HCT116 (cell line): ENCODE data around the gene COL23A1. TPM values are rescaled to one million over a fixed set of nuclear protein-coding genes. Genes with fewer than 3 reads are reported as not detected.

ENCODE experiments used
- ATAC-seq: fragments of 200-7000 bp; cut with Tn5 transposase; 2 replicates; pipeline ENCODE4 v1.9.1; 2020; ENCODE audit warnings: mild to moderate bottlenecking, moderate library complexity
- BruUV-seq: library from RNA; stranded (reverse); fragments of 400-500 nt; replicated peaks from 2 replicates; lab custom pipeline; 2021; lab: Mats Ljungman, UMichigan
- CTCF ChIA-PET: fragments of 300-600 bp; sonication (Branson Sonifier 250); formaldehyde crosslinking; loops from one replicate; lab custom pipeline; 2021; ENCODE audit warnings: antibody characterized with exemption; lab: Charles Lee
- POLR2A ChIA-PET: fragments of 300-600, 350-600 bp; sonication (Branson Sonifier 250); formaldehyde crosslinking; loops from one replicate; lab custom pipeline; 2021; ENCODE audit warnings: antibody characterized with exemption; lab: Charles Lee
- RAD21 ChIA-PET, 2 experiments: fragments of 300-600 bp; sonication (Branson Sonifier 250); formaldehyde crosslinking; loops; one replicate each; lab custom pipeline; 2023; ENCODE audit warnings: low total read pairs in 2 of 2; ENCODE audit not compliant: uncharacterized antibody in 2 of 2, unreplicated experiment in 2 of 2, low non-redundant PET in 1 of 2; lab: Charles Lee
- DNase-seq: peaks from one replicate; pipeline ENCODE4 v3.0.0-alpha.2; 2010; ENCODE audit warnings: low read depth, low spot score
- H2AFZ ChIP-seq: fragments of 200-600 bp; shearing (Covaris generic), sonication (generic); 2 replicates; pipeline ENCODE4 v1.6.1; 2017; ENCODE audit warnings: low read depth, mixed run types, mixed read lengths, antibody characterized with exemption, low read length; ENCODE audit not compliant: poor library complexity, severe bottlenecking
- H3K27ac ChIP-seq: 2 replicates; pipeline ENCODE4 v1.5.1; 2012; ENCODE audit warnings: low read depth, low read length
- H3K27me3 ChIP-seq: fragments of 200-600 bp; sonication (generic); 2 replicates; pipeline ENCODE4 v1.6.1; 2016; ENCODE audit warnings: mixed run types, low read length, mixed read lengths; ENCODE audit not compliant: insufficient read depth
- H3K36me3 ChIP-seq, 2 experiments: fragments of 200-500 bp in 1 of 2; fragments of 200-600 bp in 1 of 2; sonication (Bioruptor generic) in 1 of 2; sonication (generic) in 1 of 2; 2 replicates each; pipeline versions ENCODE4 v1.5.1 to v1.6.1; 2014 to 2016; ENCODE audit warnings: low read length in 2 of 2, inconsistent platforms in 1 of 2, mixed read lengths in 1 of 2, mixed run types in 1 of 2; ENCODE audit not compliant: insufficient read depth in 2 of 2, control insufficient read depth in 1 of 2
- H3K4me1 ChIP-seq, 2 experiments: fragments of 200-600 bp in 1 of 2; sonication (generic) in 1 of 2; 2 replicates each; pipeline versions ENCODE4 v1.5.1 to v1.6.1; 2012 to 2017; ENCODE audit warnings: low read length in 2 of 2, inconsistent platforms in 1 of 2, mild to moderate bottlenecking in 1 of 2, mixed read lengths in 1 of 2, mixed run types in 1 of 2, moderate library complexity in 1 of 2; ENCODE audit not compliant: insufficient read depth in 2 of 2, control insufficient read depth in 1 of 2
- H3K4me2 ChIP-seq: fragments of 200-600 bp; sonication (generic); 2 replicates; pipeline ENCODE4 v1.6.1; 2017; ENCODE audit warnings: mixed run types, low read length, mixed read lengths
- H3K4me3 ChIP-seq, 2 experiments: fragments of 200-600 bp in 1 of 2; sonication (generic) in 1 of 2; replicated peaks in 1 of 2; 2 replicates each; pipeline ENCODE4 v1.5.1; 2011 to 2016; ENCODE audit warnings: low read length in 2 of 2, control low read depth in 1 of 2, low read depth in 1 of 2, mild to moderate bottlenecking in 1 of 2, mixed read lengths in 1 of 2, mixed run types in 1 of 2
- H3K79me2 ChIP-seq: fragments of 200-600 bp; sonication (generic); 2 replicates; pipeline ENCODE4 v1.6.1; 2017; ENCODE audit warnings: mild to moderate bottlenecking, mixed run types, low read length, moderate library complexity, mixed read lengths; ENCODE audit not compliant: insufficient read depth
- H3K9ac ChIP-seq: fragments of 200-600 bp; sonication (generic); 2 replicates; pipeline ENCODE4 v1.6.1; 2016; ENCODE audit warnings: low read length, mixed read lengths
- H3K9me2 ChIP-seq: fragments of 200-600 bp; sonication (generic), shearing (Covaris generic); 2 replicates; pipeline ENCODE4 v1.6.1; 2017; ENCODE audit warnings: mixed run types, mild to moderate bottlenecking, moderate library complexity; ENCODE audit not compliant: insufficient read depth
- H3K9me3 ChIP-seq, 2 experiments: fragments of 200-500 bp in 1 of 2; fragments of 200-600 bp in 1 of 2; sonication (Bioruptor generic) in 1 of 2; sonication (generic) in 1 of 2; 2 replicates each; pipeline ENCODE4 v1.6.1; 2014 to 2017; ENCODE audit warnings: low read length in 2 of 2, mixed read lengths in 2 of 2, inconsistent platforms in 1 of 2, low read depth in 1 of 2, mild to moderate bottlenecking in 1 of 2, mixed run types in 1 of 2, moderate library complexity in 1 of 2; ENCODE audit not compliant: control insufficient read depth in 1 of 2, insufficient read depth in 1 of 2
- H4K20me1 ChIP-seq: fragments of 200-600 bp; sonication (generic), shearing (Covaris generic); 2 replicates; pipeline ENCODE4 v1.6.1; 2017; ENCODE audit warnings: mixed run types, mild to moderate bottlenecking, moderate library complexity; ENCODE audit not compliant: insufficient read depth
- CBX3 ChIP-seq: IDR thresholded peaks from 2 replicates; pipeline ENCODE4 v1.6.1; 2012; ENCODE audit warnings: low read depth
- CTCF ChIP-seq, 3 experiments: fragments of 200-600 bp in 1 of 3; sonication (generic) in 1 of 3; IDR thresholded peaks in 2 of 3; conservative IDR thresholded peaks in 1 of 3; 2 replicates each; pipeline ENCODE4 v1.5.1; 2012 to 2017; ENCODE audit warnings: low read depth in 2 of 3, low read length in 2 of 3, antibody characterized with exemption in 1 of 3, borderline replicate concordance in 1 of 3, control low read depth in 1 of 3, mild to moderate bottlenecking in 1 of 3, mixed read lengths in 1 of 3, mixed run types in 1 of 3, moderate library complexity in 1 of 3; ENCODE audit not compliant: insufficient read depth in 1 of 3
- EGR1 ChIP-seq: IDR thresholded peaks from 2 replicates; pipeline ENCODE4 v1.6.1; 2012; ENCODE audit warnings: low read depth
- FOSL1 ChIP-seq: IDR thresholded peaks from 2 replicates; pipeline ENCODE4 v1.6.1; 2012; ENCODE audit warnings: low read depth
- JUND ChIP-seq: IDR thresholded peaks from 2 replicates; pipeline ENCODE4 v1.6.1; 2012
- POLR2AphosphoS5 ChIP-seq: IDR thresholded peaks from 2 replicates; pipeline ENCODE4 v1.6.1; 2011; ENCODE audit warnings: mild to moderate bottlenecking, low read depth, low read length, moderate library complexity
- RAD21 ChIP-seq: IDR thresholded peaks from 2 replicates; pipeline ENCODE4 v1.6.1; 2012; ENCODE audit warnings: low read depth, mild to moderate bottlenecking
- REST ChIP-seq: IDR thresholded peaks from 2 replicates; pipeline ENCODE4 v1.6.1; 2012; ENCODE audit warnings: low read depth
- SIN3A ChIP-seq: IDR thresholded peaks from 2 replicates; pipeline ENCODE4 v1.6.1; 2012; ENCODE audit warnings: low read depth
- SP1 ChIP-seq: IDR thresholded peaks from 2 replicates; pipeline ENCODE4 v1.6.1; 2012; ENCODE audit warnings: low read depth
- ZBTB33 ChIP-seq: IDR thresholded peaks from 2 replicates; pipeline ENCODE4 v1.6.1; 2011; ENCODE audit warnings: mild to moderate bottlenecking, low read length, moderate library complexity; ENCODE audit not compliant: insufficient replicate concordance; ENCODE audit errors: extremely low read depth
- ZNF274 ChIP-seq: fragments of 200-500 bp; sonication (Bioruptor generic); IDR thresholded peaks from 2 replicates; pipeline ENCODE4 v1.6.1; 2014; ENCODE audit warnings: mild to moderate bottlenecking, low read depth, low read length, inconsistent platforms
- intact Hi-C: fragments of 100-400 bp; cut with micrococcal nuclease; formaldehyde crosslinking; loops from 2 replicates; pipeline ENCODE4 v1.10.0; 2022
- total RNA-seq: library from RNA; stranded (reverse); gene quantifications from one replicate; pipeline ENCODE4 v1.2.1, GENCODE V29; 2021; ENCODE audit not compliant: unreplicated experiment

The COL23A1 gene
- total RNA-seq, 1 experiment from 2014 or later, result not detected

GRCh38 chr5:178427576-178428197, 162.5 kb downstream of the COL23A1 start (continued):
- TF ChIP-seq ZBTB33 (no peak), FOSL1 (no peak), JUND (no peak), ZNF274 (no peak), SIN3A (no peak), RAD21 (no peak), POLR2AphosphoS5 (no peak), EGR1 (no peak), CBX3 (no peak), SP1 (no peak)

GRCh38 chr5:178426326-178427130, 163.7 kb downstream of the COL23A1 start:
- H4K20me1 ChIP-seq, result no peaks in the 10 kb centered on the region
- no peaks in the 10 kb centered on the region for H3K9me3 ChIP-seq
- POLR2A ChIA-PET, result no interaction called here
- no peak overlapping the region for H3K4me2 ChIP-seq
- H3K36me3 ChIP-seq, result no peaks in the 10 kb centered on the region
- H2AFZ ChIP-seq, result no peak overlapping the region
- H3K9ac ChIP-seq, result no peak overlapping the region
- ATAC-seq, result no peak
- no peak overlapping the region for H3K27ac ChIP-seq
- intact Hi-C loops, result no loop called here
- H3K9me2 ChIP-seq, result no peaks in the 10 kb centered on the region
- no peaks in the 10 kb centered on the region for H3K4me1 ChIP-seq
- BruUV-seq, result no TSS peak
- RAD21 ChIA-PET, result no interaction called here
- H3K4me3 ChIP-seq, result no peak overlapping the region
- no peaks in the 10 kb centered on the region for H3K79me2 ChIP-seq
- CTCF ChIA-PET, result no interaction called here
- TF ChIP-seq CTCF (IDR thresholded peaks at IDR 0.05 in 2 of 3, conservative IDR thresholded peaks at IDR 0.05 in 1 of 3; ENCODE audit: borderline replicate concordance in 1 of 3, insufficient read depth in 1 of 3, low read depth in 2 of 3, low read length in 2 of 3) (no peak), REST (no peak), FOSL1 (no peak)
- DNase-seq, result no peak
- no peaks in the 10 kb centered on the region for H3K27me3 ChIP-seq
